ENCODE measurements around the gene AGAP1.

DNA sequence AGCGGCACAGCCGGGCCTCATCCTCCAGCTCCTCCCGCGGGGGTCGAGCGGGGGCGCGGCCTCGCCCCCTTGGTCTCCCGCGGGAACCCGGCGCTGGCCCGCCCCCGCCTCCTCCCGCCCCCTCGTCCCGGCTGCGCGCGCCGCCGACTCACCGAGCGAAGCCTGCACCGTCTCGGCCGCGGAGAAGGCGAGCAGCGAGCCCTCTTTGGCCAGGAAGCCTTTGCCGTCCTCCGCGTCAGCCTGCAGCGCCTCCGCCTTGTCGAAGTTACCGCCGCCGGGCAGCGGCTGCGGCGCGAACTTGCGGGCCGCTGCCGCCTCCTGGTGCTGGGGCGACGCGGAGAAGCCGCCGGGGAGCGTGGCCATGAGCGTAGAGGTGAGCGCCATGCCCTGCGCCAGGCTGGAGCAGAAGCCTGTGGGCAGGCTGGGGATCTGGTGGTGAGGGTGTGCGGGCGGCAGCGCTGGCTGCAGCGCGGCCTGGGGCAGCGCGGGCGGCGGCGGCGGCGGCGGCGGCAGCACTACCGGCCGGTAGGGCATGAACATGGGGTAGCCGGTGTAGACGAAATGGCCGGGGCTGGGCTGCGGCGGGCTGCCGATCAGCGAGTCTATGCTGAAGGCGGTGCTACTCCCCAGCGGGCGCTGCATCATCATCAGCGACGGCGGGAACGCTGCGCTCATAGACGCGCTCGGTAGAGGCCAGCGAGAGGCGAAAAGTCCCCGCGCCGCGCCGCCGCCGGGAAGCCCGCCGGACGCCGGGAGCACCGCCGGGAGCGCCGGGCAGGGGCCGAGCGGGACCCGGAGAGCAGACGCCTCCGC, 673.7 kb downstream of the AGAP1 start:
- TF ChIP-seq, protein P1, sequence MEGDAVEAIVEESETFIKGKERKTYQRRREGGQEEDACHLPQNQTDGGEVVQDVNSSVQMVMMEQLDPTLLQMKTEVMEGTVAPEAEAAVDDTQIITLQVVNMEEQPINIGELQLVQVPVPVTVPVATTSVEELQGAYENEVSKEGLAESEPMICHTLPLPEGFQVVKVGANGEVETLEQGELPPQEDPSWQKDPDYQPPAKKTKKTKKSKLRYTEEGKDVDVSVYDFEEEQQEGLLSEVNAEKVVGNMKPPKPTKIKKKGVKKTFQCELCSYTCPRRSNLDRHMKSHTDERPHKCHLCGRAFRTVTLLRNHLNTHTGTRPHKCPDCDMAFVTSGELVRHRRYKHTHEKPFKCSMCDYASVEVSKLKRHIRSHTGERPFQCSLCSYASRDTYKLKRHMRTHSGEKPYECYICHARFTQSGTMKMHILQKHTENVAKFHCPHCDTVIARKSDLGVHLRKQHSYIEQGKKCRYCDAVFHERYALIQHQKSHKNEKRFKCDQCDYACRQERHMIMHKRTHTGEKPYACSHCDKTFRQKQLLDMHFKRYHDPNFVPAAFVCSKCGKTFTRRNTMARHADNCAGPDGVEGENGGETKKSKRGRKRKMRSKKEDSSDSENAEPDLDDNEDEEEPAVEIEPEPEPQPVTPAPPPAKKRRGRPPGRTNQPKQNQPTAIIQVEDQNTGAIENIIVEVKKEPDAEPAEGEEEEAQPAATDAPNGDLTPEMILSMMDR (IDR thresholded peaks at IDR 0.05) = no peak
- TF ChIP-seq POLR2A (IDR thresholded peaks at IDR 0.05) = no peak
